ENCODE results near the gene INPP5A.

- TF ChIP-seq POLR2AphosphoS5 (IDR thresholded peaks at IDR 0.05; ENCODE audit: low read depth, low read length): no peak
- TF ChIP-seq CTCF (IDR thresholded peaks at IDR 0.05 in 2 of 3, conservative IDR thresholded peaks at IDR 0.05 in 1 of 3; ENCODE audit: borderline replicate concordance in 1 of 3, insufficient read depth in 1 of 3, low read depth in 2 of 3, low read length in 2 of 3): no peak
- TF ChIP-seq EZH2 (IDR thresholded peaks at IDR 0.05): no peak
These were observed 62.1 kb downstream of the INPP5A start for GRCh38 chr10:132599732-132600131.
